Karpas-422 (cell line): ENCODE results near the gene BICD1. TPM values are rescaled to one million over a fixed set of nuclear protein-coding genes. Genes with fewer than 3 reads are reported as not detected.

Experiments used
- DNase-seq: peaks from one replicate; pipeline ENCODE4 v3.0.0-alpha.2; 2015
- H2AFZ ChIP-seq: fragments of 200-600 bp; sonication (generic); 2 replicates; pipeline ENCODE4 v1.6.1; 2014; ENCODE audit warnings: antibody characterized with exemption, low read length, mixed read lengths
- H3K27ac ChIP-seq: fragments of 200-600 bp; sonication (generic); 2 replicates; pipeline ENCODE4 v1.5.1; 2014; ENCODE audit warnings: mild to moderate bottlenecking, low read length, moderate library complexity
- H3K27me3 ChIP-seq: fragments of 200-600 bp; sonication (generic); 2 replicates; pipeline ENCODE4 v1.6.1; 2014; ENCODE audit warnings: low read length, mixed read lengths
- H3K36me3 ChIP-seq: fragments of 200-600 bp; sonication (generic); 2 replicates; pipeline ENCODE4 v1.6.1; 2014; ENCODE audit warnings: low read length, mixed read lengths; ENCODE audit not compliant: insufficient read depth
- H3K4me1 ChIP-seq: fragments of 200-600 bp; sonication (generic); 2 replicates; pipeline ENCODE4 v1.6.1; 2014; ENCODE audit warnings: mild to moderate bottlenecking, low read length, mixed read lengths
- H3K4me2 ChIP-seq: fragments of 200-600 bp; sonication (generic); 2 replicates; pipeline ENCODE4 v1.6.1; 2014; ENCODE audit warnings: low read length, low read depth, mild to moderate bottlenecking; ENCODE audit not compliant: poor library complexity, severe bottlenecking
- H3K4me3 ChIP-seq: fragments of 200-600 bp; sonication (generic); 2 replicates; pipeline ENCODE4 v1.5.1; 2014; ENCODE audit warnings: mild to moderate bottlenecking, antibody characterized with exemption, low read length, mixed read lengths
- H3K79me2 ChIP-seq: fragments of 200-600 bp; sonication (generic); 2 replicates; pipeline ENCODE4 v1.6.1; 2014; ENCODE audit warnings: mild to moderate bottlenecking, low read length, mixed read lengths
- H3K9ac ChIP-seq: fragments of 200-600 bp; sonication (generic); 2 replicates; pipeline ENCODE4 v1.6.0; 2014; ENCODE audit warnings: low read length
- H3K9me2 ChIP-seq: fragments of 200-600 bp; sonication (generic), shearing (Covaris generic); replicated peaks from 2 replicates; pipeline ENCODE4 v1.6.0; 2014; ENCODE audit warnings: mild to moderate bottlenecking, low read length, moderate library complexity; ENCODE audit not compliant: insufficient read depth
- H3K9me3 ChIP-seq: fragments of 300-700, 200-600 bp; sonication (generic); 2 replicates; pipeline ENCODE4 v1.6.1; 2014; ENCODE audit warnings: low read length, mixed read lengths
- H4K20me1 ChIP-seq: fragments of 200-600 bp; sonication (generic); 2 replicates; pipeline ENCODE4 v1.6.1; 2014; ENCODE audit warnings: mild to moderate bottlenecking, antibody characterized with exemption, low read length, low read depth; ENCODE audit not compliant: insufficient read depth
- total RNA-seq: library from RNA; depleted of rRNA; stranded (reverse); fragments of >200 nt; shearing (Covaris generic); gene quantifications from 2 replicates; pipeline ENCODE4 v1.2.3, GENCODE V29; 2014; ENCODE audit warnings: low replicate concordance

BICD1 gene
- total RNA-seq, 1 experiment from 2014 or later = 55.7 TPM

GRCh38 chr12:32163596-32163995, 56.9 kb downstream of the BICD1 start:
- Histone ChIP-seq H3K4me1 (peaks cover 7% of the 10 kb centered on the region), H3K36me3 (no peaks in the 10 kb centered on the region), H4K20me1 (no peaks in the 10 kb centered on the region), H3K4me2 (no peak overlapping the region), H3K9me3 (no peaks in the 10 kb centered on the region), H3K79me2 (peaks cover 89% of the 10 kb centered on the region), H3K9me2 (no peaks in the 10 kb centered on the region), H3K27ac (no peak overlapping the region), H3K9ac (no peak overlapping the region), H3K27me3 (no peaks in the 10 kb centered on the region), H3K4me3 (no peak overlapping the region), H2AFZ (no peak overlapping the region)
- DNase-seq = no peak

GRCh38 chr12:32166510-32166909, 59.9 kb downstream of the BICD1 start:
- Histone ChIP-seq H3K4me3 (no peak overlapping the region), H3K36me3 (no peaks in the 10 kb centered on the region), H4K20me1 (peaks cover 5% of the 10 kb centered on the region; the same call in 1 of the 2 replicates), H3K4me1 (peaks cover 33% of the 10 kb centered on the region), H3K79me2 (peaks cover 90% of the 10 kb centered on the region), H3K4me2 (no peak overlapping the region), H3K9me2 (no peaks in the 10 kb centered on the region), H3K27ac (no peak overlapping the region), H3K9me3 (no peaks in the 10 kb centered on the region), H3K9ac (no peak overlapping the region), H3K27me3 (no peaks in the 10 kb centered on the region), H2AFZ (no peak overlapping the region)
- DNase-seq = no peak

- H4K20me1 ChIP-seq = peaks cover 5% of the 10 kb centered on the region; the same call in 1 of the 2 replicates
- no peak overlapping the region for H2AFZ ChIP-seq
- peaks cover 33% of the 10 kb centered on the region for H3K4me1 ChIP-seq
- H3K9me3 ChIP-seq = no peaks in the 10 kb centered on the region
- H3K4me3 ChIP-seq = no peak overlapping the region
- peak overlapping the region; percentile 10; the same call in 1 of the 2 replicates for H3K9ac ChIP-seq
- peaks cover 92% of the 10 kb centered on the region for H3K79me2 ChIP-seq
- no peaks in the 10 kb centered on the region for H3K27me3 ChIP-seq
- no peaks in the 10 kb centered on the region for H3K36me3 ChIP-seq
- DNase-seq = peak; percentile 64
- H3K4me2 ChIP-seq = peak overlapping the region; percentile 55
- H3K9me2 ChIP-seq = no peaks in the 10 kb centered on the region
- H3K27ac ChIP-seq = peak overlapping the region; percentile 77
Observed at GRCh38 chr12:32170437-32170998, 63.9 kb downstream of the BICD1 start.

GRCh38 chr12:32171211-32171610, 64.6 kb downstream of the BICD1 start:
- Histone ChIP-seq H3K27ac (peak overlapping the region; percentile 77; the same call in 1 of the 2 replicates), H4K20me1 (peaks cover 5% of the 10 kb centered on the region; the same call in 1 of the 2 replicates), H3K9ac (no peak overlapping the region), H3K79me2 (peaks cover 94% of the 10 kb centered on the region), H3K36me3 (no peaks in the 10 kb centered on the region), H3K27me3 (no peaks in the 10 kb centered on the region), H3K4me1 (peaks cover 33% of the 10 kb centered on the region), H2AFZ (no peak overlapping the region), H3K4me3 (no peak overlapping the region), H3K9me3 (no peaks in the 10 kb centered on the region), H3K4me2 (no peak overlapping the region), H3K9me2 (no peaks in the 10 kb centered on the region)
- DNase-seq = no peak

GRCh38 chr12:32176606-32177005, 70.0 kb downstream of the BICD1 start:
- Histone ChIP-seq H3K27ac (no peak overlapping the region), H3K9me2 (no peaks in the 10 kb centered on the region), H3K27me3 (no peaks in the 10 kb centered on the region), H3K79me2 (peaks cover 92% of the 10 kb centered on the region), H3K9ac (no peak overlapping the region), H3K4me1 (peaks cover 24% of the 10 kb centered on the region), H4K20me1 (no peaks in the 10 kb centered on the region), H3K4me2 (no peak overlapping the region), H3K9me3 (no peaks in the 10 kb centered on the region), H3K4me3 (no peak overlapping the region), H2AFZ (no peak overlapping the region), H3K36me3 (no peaks in the 10 kb centered on the region; the same call in 1 of the 2 replicates)
- DNase-seq = no peak

GRCh38 chr12:32178341-32179010, 71.8 kb downstream of the BICD1 start:
- H3K4me2 ChIP-seq = peak overlapping the region; percentile 48
- no peaks in the 10 kb centered on the region for H3K9me3 ChIP-seq
- H3K4me1 ChIP-seq = peaks cover 24% of the 10 kb centered on the region
- no peak overlapping the region for H3K4me3 ChIP-seq
- H3K9me2 ChIP-seq = no peaks in the 10 kb centered on the region
- peak overlapping the region; percentile 86 for H3K27ac ChIP-seq
- peak; percentile 68 for DNase-seq
- H2AFZ ChIP-seq = 0 out of 2 replicates have a peak overlapping the region, but pooled peaks have one; percentile 1
- no peaks in the 10 kb centered on the region for H3K27me3 ChIP-seq
- no peaks in the 10 kb centered on the region; the same call in 1 of the 2 replicates for H3K36me3 ChIP-seq
- H4K20me1 ChIP-seq = no peaks in the 10 kb centered on the region
- H3K79me2 ChIP-seq = peaks cover 83% of the 10 kb centered on the region
- H3K9ac ChIP-seq = peak overlapping the region; percentile 49

- Histone ChIP-seq H3K36me3 (peaks cover 5% of the 10 kb centered on the region; the same call in 1 of the 2 replicates), H2AFZ (no peak overlapping the region), H3K27me3 (no peaks in the 10 kb centered on the region), H3K9me2 (no peaks in the 10 kb centered on the region), H3K27ac (peak overlapping the region; percentile 86), H3K9me3 (no peaks in the 10 kb centered on the region), H3K79me2 (peaks cover 83% of the 10 kb centered on the region), H3K9ac (peak overlapping the region; percentile 49; the same call in 1 of the 2 replicates), H3K4me2 (peak overlapping the region; percentile 48), H3K4me1 (peaks cover 24% of the 10 kb centered on the region), H3K4me3 (no peak overlapping the region), H4K20me1 (no peaks in the 10 kb centered on the region)
- DNase-seq = no peak
Observed at GRCh38 chr12:32179011-32179395, 72.4 kb downstream of the BICD1 start.

- Histone ChIP-seq H3K4me3 (no peak overlapping the region), H4K20me1 (no peaks in the 10 kb centered on the region), H3K4me2 (no peak overlapping the region), H3K9ac (no peak overlapping the region), H3K79me2 (peaks cover 82% of the 10 kb centered on the region), H3K9me2 (no peaks in the 10 kb centered on the region), H3K27ac (no peak overlapping the region), H3K27me3 (no peaks in the 10 kb centered on the region), H3K9me3 (no peaks in the 10 kb centered on the region), H2AFZ (no peak overlapping the region), H3K4me1 (peaks cover 24% of the 10 kb centered on the region), H3K36me3 (peaks cover 5% of the 10 kb centered on the region; the same call in 1 of the 2 replicates)
- no peak for DNase-seq
Observed at GRCh38 chr12:32181498-32182175, 75.0 kb downstream of the BICD1 start.
